H1 (cell line): ENCODE results near the gene NTN1. TPM values are rescaled to one million over a fixed set of nuclear protein-coding genes. Genes with fewer than 3 reads are reported as not detected.

Source experiments
- CTCF ChIA-PET: fragments of 300-600 bp; sonication (Branson Sonifier 250); formaldehyde crosslinking; loops from one replicate; lab custom pipeline; 2021; ENCODE audit not compliant: partially characterized antibody; lab: Charles Lee
- POLR2A ChIA-PET: fragments of 300-600 bp; sonication (Branson Sonifier 250); formaldehyde crosslinking; loops from one replicate; lab custom pipeline; 2021; ENCODE audit warnings: inconsistent platforms; ENCODE audit not compliant: partially characterized antibody; lab: Charles Lee
- DNase-seq, 2 experiments: peaks; one replicate each; pipeline versions ENCODE4 v3.0.0 to v3.0.0-alpha.2; 2010 to 2022; ENCODE audit warnings: low spot score in 2 of 2, low read depth in 1 of 2, mixed read lengths in 1 of 2
- FAIRE-seq: peaks from 2 replicates; lab custom pipeline; 2011; peaks lifted over from hg19 to GRCh38; lab: Jason Lieb, UNC
- H2AFZ ChIP-seq: 2 replicates; pipeline ENCODE4 v1.8.1; 2012; ENCODE audit warnings: low read length, inconsistent platforms
- H2AK5ac ChIP-seq: 2 replicates; pipeline ENCODE4 v1.6.1; 2013; ENCODE audit warnings: low read depth, low read length
- H2BK120ac ChIP-seq: replicated peaks from 2 replicates; pipeline ENCODE3; 2013; ENCODE audit warnings: low read depth, low read length, inconsistent platforms
- H2BK12ac ChIP-seq: 2 replicates; pipeline ENCODE4 v1.6.1; 2013; ENCODE audit warnings: low read depth, low read length
- H2BK15ac ChIP-seq: 2 replicates; pipeline ENCODE4 v1.6.1; 2013; ENCODE audit warnings: low read length
- H2BK20ac ChIP-seq: 2 replicates; pipeline ENCODE4 v1.6.1; 2013; ENCODE audit warnings: low read length
- H2BK5ac ChIP-seq: 2 replicates; pipeline ENCODE4 v1.6.1; 2013; ENCODE audit warnings: low read depth, low read length
- H3K14ac ChIP-seq: 2 replicates; pipeline ENCODE4 v1.6.1; 2013; ENCODE audit warnings: inconsistent platforms; ENCODE audit not compliant: insufficient read length
- H3K18ac ChIP-seq: 2 replicates; pipeline ENCODE4 v1.6.1; 2013; ENCODE audit warnings: low read length; ENCODE audit errors: extremely low read depth
- H3K23ac ChIP-seq: 2 replicates; pipeline ENCODE4 v1.6.1; 2013; ENCODE audit warnings: inconsistent platforms; ENCODE audit not compliant: insufficient read length
- H3K23me2 ChIP-seq: 2 replicates; pipeline ENCODE4 v1.6.1; 2013; ENCODE audit warnings: low read depth, low read length
- H3K27ac ChIP-seq: 2 replicates; pipeline ENCODE4 v1.6.1; 2011; ENCODE audit warnings: low read depth, low read length, inconsistent platforms
- H3K27me3 ChIP-seq, 4 experiments: replicated peaks in 1 of 4; 1 replicate in 1 of 4; 2 replicates in 3 of 4; pipeline versions ENCODE4 v1.6.1 to v1.8.1; 2011 to 2013; ENCODE audit warnings: low read length in 3 of 4, mild to moderate bottlenecking in 3 of 4, inconsistent platforms in 2 of 4, mixed read lengths in 2 of 4, moderate library complexity in 1 of 4; ENCODE audit not compliant: control insufficient read depth in 3 of 4, insufficient read depth in 3 of 4; ENCODE audit errors: extremely low read depth in 1 of 4
- H3K36me3 ChIP-seq, 4 experiments: 2 replicates each; pipeline versions ENCODE4 v1.6.1 to v1.8.1; 2011 to 2013; ENCODE audit warnings: mild to moderate bottlenecking in 4 of 4, low read length in 3 of 4, moderate library complexity in 2 of 4, control low read depth in 1 of 4, inconsistent platforms in 1 of 4; ENCODE audit not compliant: insufficient read depth in 4 of 4, control insufficient read depth in 2 of 4
- H3K4ac ChIP-seq: replicated peaks from 2 replicates; pipeline ENCODE3; 2013; ENCODE audit warnings: low read length, low read depth, mixed read lengths, inconsistent platforms; ENCODE audit not compliant: insufficient read length
- H3K4me1 ChIP-seq, 4 experiments: replicated peaks in 1 of 4; 1 replicate in 1 of 4; 2 replicates in 3 of 4; pipeline versions ENCODE4 v1.6.1 to v1.8.1; 2011 to 2013; ENCODE audit warnings: low read length in 3 of 4, inconsistent platforms in 2 of 4, mixed read lengths in 1 of 4; ENCODE audit not compliant: insufficient read depth in 4 of 4, control insufficient read depth in 3 of 4
- H3K4me2 ChIP-seq, 2 experiments: 2 replicates each; pipeline versions ENCODE4 v1.6.1 to v1.8.1; 2011 to 2013; ENCODE audit warnings: low read depth in 2 of 2, low read length in 2 of 2, control low read depth in 1 of 2, inconsistent platforms in 1 of 2, mild to moderate bottlenecking in 1 of 2; ENCODE audit not compliant: insufficient read depth in 1 of 2
- H3K4me3 ChIP-seq, 4 experiments: fragments of 200-600, 300-600 bp in 1 of 4; sonication (generic), shearing (Covaris generic), sonication (Bioruptor Twin) in 1 of 4; 2 replicates each; pipeline versions ENCODE4 v1.5.1 to v1.8.1; 2011 to 2016; ENCODE audit warnings: low read length in 4 of 4, low read depth in 3 of 4, control low read depth in 2 of 4, inconsistent platforms in 2 of 4, mild to moderate bottlenecking in 2 of 4, mixed read lengths in 1 of 4, moderate library complexity in 1 of 4; ENCODE audit not compliant: insufficient read depth in 2 of 4; ENCODE audit errors: extremely low read depth in 1 of 4
- H3K56ac ChIP-seq: replicated peaks from 2 replicates; pipeline ENCODE3; 2013; ENCODE audit warnings: low read depth, mild to moderate bottlenecking, mixed read lengths, low read length, inconsistent platforms; ENCODE audit not compliant: insufficient read length
- H3K79me1 ChIP-seq: 2 replicates; pipeline ENCODE4 v1.6.1; 2013; ENCODE audit warnings: low read depth, low read length, control low read depth
- H3K79me2 ChIP-seq, 2 experiments: 2 replicates each; pipeline versions ENCODE4 v1.6.1 to v1.8.1; 2012 to 2013; ENCODE audit warnings: low read length in 2 of 2, mild to moderate bottlenecking in 2 of 2, inconsistent platforms in 1 of 2; ENCODE audit not compliant: insufficient read depth in 2 of 2, control insufficient read depth in 1 of 2
- H3K9ac ChIP-seq, 4 experiments: replicated peaks in 1 of 4; 1 replicate in 1 of 4; 2 replicates in 3 of 4; pipeline versions ENCODE4 v1.6.1 to v1.8.1; 2011 to 2013; ENCODE audit warnings: low read depth in 3 of 4, low read length in 3 of 4, control low read depth in 2 of 4, mild to moderate bottlenecking in 2 of 4, moderate library complexity in 2 of 4, inconsistent platforms in 1 of 4; ENCODE audit errors: extremely low read depth in 1 of 4
- H3K9me3 ChIP-seq, 2 experiments: 2 replicates each; pipeline versions ENCODE4 v1.6.1 to v1.8.1; 2012 to 2013; ENCODE audit warnings: mild to moderate bottlenecking in 2 of 2, moderate library complexity in 2 of 2, control low read depth in 1 of 2, inconsistent platforms in 1 of 2, low read depth in 1 of 2, low read length in 1 of 2, mixed read lengths in 1 of 2; ENCODE audit not compliant: insufficient read depth in 2 of 2
- H4K20me1 ChIP-seq, 2 experiments: replicated peaks in 1 of 2; 2 replicates each; pipeline versions ENCODE3 to v1.8.1; 2011 to 2013; ENCODE audit warnings: inconsistent platforms in 2 of 2, low read length in 2 of 2, mild to moderate bottlenecking in 1 of 2; ENCODE audit not compliant: insufficient read depth in 2 of 2, control insufficient read depth in 1 of 2
- H4K5ac ChIP-seq: 2 replicates; pipeline ENCODE4 v1.6.1; 2013; ENCODE audit warnings: low read length, low read depth, mixed read lengths, inconsistent platforms; ENCODE audit not compliant: insufficient read length
- H4K8ac ChIP-seq: 2 replicates; pipeline ENCODE4 v1.8.0; 2013; ENCODE audit warnings: mild to moderate bottlenecking, moderate library complexity, low read length, inconsistent platforms; ENCODE audit not compliant: insufficient read depth; ENCODE audit errors: extremely low read depth
- H4K91ac ChIP-seq: replicated peaks from 2 replicates; pipeline ENCODE3; 2013; ENCODE audit warnings: low read length, mixed read lengths, inconsistent platforms; ENCODE audit not compliant: insufficient read length
- HDAC6 ChIP-seq: IDR thresholded peaks from one replicate; pipeline ENCODE4 v1.7.1; 2012; ENCODE audit warnings: low read depth, mild to moderate bottlenecking, inconsistent platforms, low read length, moderate library complexity
- JUND ChIP-seq: IDR thresholded peaks from 2 replicates; pipeline ENCODE4 v1.6.1; 2011; ENCODE audit warnings: mild to moderate bottlenecking, improper control_type of control experiment, low read length
- KDM1A ChIP-seq: fragments of 200-600, 300-600 bp; sonication (generic); IDR thresholded peaks from 2 replicates; pipeline ENCODE4 v1.7.1; 2016; ENCODE audit warnings: mild to moderate bottlenecking, low read length, borderline replicate concordance
- NANOG ChIP-seq: IDR thresholded peaks from 2 replicates; pipeline ENCODE4 v1.6.1; 2011; ENCODE audit warnings: low read length, low read depth, mild to moderate bottlenecking, inconsistent platforms; ENCODE audit not compliant: insufficient read depth, poor library complexity, severe bottlenecking
- POLR2A ChIP-seq, 2 experiments: IDR thresholded peaks; 1 replicate in 1 of 2; 2 replicates in 1 of 2; pipeline ENCODE4 v1.6.1; 2011; ENCODE audit warnings: low read depth in 2 of 2, low read length in 2 of 2, mild to moderate bottlenecking in 2 of 2; ENCODE audit errors: control extremely low read depth in 1 of 2
- SUZ12 ChIP-seq: fragments of 200-600 bp; sonication (generic); IDR thresholded peaks from 2 replicates; pipeline ENCODE4 v1.6.1; 2012; ENCODE audit warnings: mild to moderate bottlenecking, inconsistent platforms, low read length, moderate library complexity, mixed read lengths
- TEAD4 ChIP-seq: IDR thresholded peaks from 2 replicates; pipeline ENCODE4 v1.6.1; 2012; ENCODE audit warnings: low read depth, low read length, inconsistent platforms, mixed read lengths
- ZNF274 ChIP-seq: IDR thresholded peaks from 2 replicates; pipeline ENCODE4 v1.7.0; 2012; ENCODE audit warnings: low read length, borderline replicate concordance; ENCODE audit errors: extremely low read depth
- WGBS, 2 experiments: shearing (Covaris generic) in 1 of 2; methylation state at CpG; one replicate each; pipeline versions ENCODE4 v1.1.6 to v1.1.7; 2013 to 2015; ENCODE audit warnings: low lambda C conversion rate in 2 of 2, mixed read lengths in 2 of 2, inconsistent platforms in 1 of 2, low coverage in 1 of 2, missing lambda C conversion rate in 1 of 2; ENCODE audit not compliant: insufficient replicate concordance in 2 of 2, insufficient coverage in 1 of 2, insufficient read length in 1 of 2; ENCODE audit errors: extremely low coverage in 1 of 2, missing lambda C conversion rate in 1 of 2; 5-methylcytosine and 5-hydroxymethylcytosine counted together
- polyA plus RNA-seq, 7 experiments: library from polyadenylated mRNA; depleted of rRNA in 3 of 7; stranded (reverse) in 5 of 7; unstranded in 2 of 7; fragments of >200 nt in 5 of 7; fragments of 200-250 nt in 2 of 7; gene quantifications; 1 replicate in 5 of 7; 2 replicates in 1 of 7; 4 replicates in 1 of 7; pipeline versions ENCODE4 v1.2.1 to v1.2.3, GENCODE V29; 2011 to 2013; ENCODE audit warnings: missing spikeins in 2 of 7, mixed read lengths in 2 of 7
- total RNA-seq: library from RNA; stranded (reverse); fragmentation: NEBNext Ultra II Directional; extraction: Animal tissue kit (Norgen Biotek cat#: 25700); gene quantifications from 2 replicates; pipeline ENCODE4 v1.2.1, GENCODE V29; 2021

NTN1 gene
- total and polyA plus RNA-seq, 2 of the 8 experiments (the other 6 are each of a cell fraction or from before 2014, with no cell fraction given), result 2.0 to 2.3 TPM

GRCh38 chr17:9187828-9188227 is 166.5 kb downstream of the NTN1 start:
- H4K20me1 ChIP-seq, result no peaks in the 10 kb centered on the region
- H4K5ac ChIP-seq, result no peak overlapping the region
- no peak overlapping the region for H3K18ac ChIP-seq
- H3K79me1 ChIP-seq, result no peaks in the 10 kb centered on the region
- no peak overlapping the region for H3K14ac ChIP-seq
- H2BK20ac ChIP-seq, result no peak overlapping the region
- CTCF ChIA-PET, result interaction anchor here (1.2 kb wide), 1 partner anchor 9 kb away, joined by 3 read pairs; no protein-coding TSS in a partner anchor
- H3K9ac ChIP-seq, result no peak overlapping the region
- peaks cover 0 to 7% (median 5%) of the 10 kb centered on the region in 4 experiments; a peak in 6 of 7 replicates for H3K4me1 ChIP-seq
- H2BK12ac ChIP-seq, result no peak overlapping the region
- no peak overlapping the region for H2AK5ac ChIP-seq
- no peak overlapping the region for H2BK5ac ChIP-seq
- POLR2A ChIA-PET, result no interaction called here
- FAIRE-seq, result no peak
- H3K9me3 ChIP-seq, result no peaks in the 10 kb centered on the region
- H3K23me2 ChIP-seq, result no peaks in the 10 kb centered on the region
- TF ChIP-seq JUND (no peak), POLR2A (IDR thresholded peaks at IDR 0.05; ENCODE audit: control extremely low read depth in 1 of 2, low read depth in 2 of 2, low read length in 2 of 2) (no peak), NANOG (no peak), HDAC6 (no peak), TEAD4 (no peak), KDM1A (no peak), ZNF274 (no peak), SUZ12 (no peak)
- TF ChIP-seq, all 59 proteins: peak for 0
- no peak overlapping the region for H3K4me3 ChIP-seq
- no peak for DNase-seq
- 90% methylated on average over 7 of the region's 7 CpGs; no CpG with 5 or more reads in 1 of the 2 experiments for WGBS, 2 experiments
- no peak overlapping the region for H3K56ac ChIP-seq
- no peaks in the 10 kb centered on the region for H3K36me3 ChIP-seq
- no peak overlapping the region for H3K23ac ChIP-seq
- no peaks in the 10 kb centered on the region for H3K27me3 ChIP-seq
- H3K4me2 ChIP-seq, result no peak overlapping the region
- H2AFZ ChIP-seq, result no peak overlapping the region
- H3K79me2 ChIP-seq, result no peaks in the 10 kb centered on the region
- no peak overlapping the region for H3K27ac ChIP-seq
- no peak overlapping the region for H4K8ac ChIP-seq
- H2BK120ac ChIP-seq, result no peak overlapping the region
- no peak overlapping the region for H4K91ac ChIP-seq
- no peak overlapping the region for H2BK15ac ChIP-seq
- H3K4ac ChIP-seq, result no peak overlapping the region
